HepG2 (cell line): Measurements from ENCODE around the gene KXD1. TPM values are rescaled to one million over a fixed set of nuclear protein-coding genes. Genes with fewer than 3 reads are reported as not detected.

Experiments
- ARNT2 ChIP-seq: sonication (generic); formaldehyde crosslinking; IDR thresholded peaks from 2 replicates; pipeline ENCODE4 v1.8.0; 2022; ENCODE audit warnings: mild to moderate bottlenecking, low read depth, missing genetic modification reagents, moderate library complexity
- FIP1L1 ChIP-seq: fragments of 200-400 bp; formaldehyde crosslinking; IDR thresholded peaks from 2 replicates; pipeline ENCODE4 v1.6.1; 2018; ENCODE audit warnings: low read depth, mild to moderate bottlenecking, low read length, moderate library complexity, borderline replicate concordance; ENCODE audit not compliant: insufficient read depth
- HNRNPK ChIP-seq: fragments of 200-400 bp; formaldehyde crosslinking; IDR thresholded peaks from 2 replicates; pipeline ENCODE4 v1.6.1; 2018; ENCODE audit warnings: low read length, low read depth, moderate library complexity, mild to moderate bottlenecking; ENCODE audit not compliant: poor library complexity, severe bottlenecking
- KAT8 ChIP-seq: IDR thresholded peaks from 2 replicates; pipeline ENCODE4 v1.6.1; 2016; ENCODE audit warnings: missing genetic modification reagents, missing compliant biosample characterization
- MED8 ChIP-seq: sonication (generic); formaldehyde crosslinking; IDR thresholded peaks from 2 replicates; pipeline ENCODE4 v1.8.1; 2023; ENCODE audit warnings: mild to moderate bottlenecking, missing genetic modification reagents; ENCODE audit not compliant: insufficient replicate concordance
- MXI1 ChIP-seq: IDR thresholded peaks from 3 replicates; pipeline ENCODE4 v1.6.1; 2012; ENCODE audit warnings: low read depth, low read length, inconsistent platforms, borderline replicate concordance
- RELA ChIP-seq: sonication (generic); formaldehyde crosslinking; IDR thresholded peaks from 2 replicates; pipeline ENCODE4 v1.4.0; 2020; ENCODE audit warnings: missing genetic modification reagents
- TFAP4 ChIP-seq: sonication (generic); IDR thresholded peaks from 2 replicates; pipeline ENCODE4 v1.6.1; 2016; ENCODE audit warnings: low read depth, borderline replicate concordance
- ZBTB7B ChIP-seq: sonication (generic); formaldehyde crosslinking; IDR thresholded peaks from 2 replicates; pipeline ENCODE4 v1.4.0; 2020; ENCODE audit warnings: missing genetic modification reagents
- ZC3H4 ChIP-seq: sonication (generic); formaldehyde crosslinking; IDR thresholded peaks from 2 replicates; pipeline ENCODE4 v1.4.0; 2020; ENCODE audit warnings: missing genetic modification reagents, borderline replicate concordance
- ZFP36L2 ChIP-seq: sonication (generic); formaldehyde crosslinking; IDR thresholded peaks from 2 replicates; pipeline ENCODE4 v1.4.0; 2020; ENCODE audit warnings: missing genetic modification reagents
- ZNF235 ChIP-seq: sonication (generic); formaldehyde crosslinking; IDR thresholded peaks from 2 replicates; pipeline ENCODE4 v1.8.1; 2023; ENCODE audit warnings: mild to moderate bottlenecking, missing genetic modification reagents, borderline replicate concordance
- ZNF276 ChIP-seq: sonication (generic); formaldehyde crosslinking; IDR thresholded peaks from 2 replicates; pipeline ENCODE4 v1.4.0; 2020; ENCODE audit warnings: mild to moderate bottlenecking, low read depth, missing genetic modification reagents
- ZNF329 ChIP-seq: sonication (generic); formaldehyde crosslinking; IDR thresholded peaks from 2 replicates; pipeline ENCODE4 v1.9.0; 2021; ENCODE audit warnings: low read depth, mild to moderate bottlenecking, missing genetic modification reagents
- ZNF382 ChIP-seq: sonication (generic); formaldehyde crosslinking; IDR thresholded peaks from 2 replicates; pipeline ENCODE4 v1.5.0; 2020; ENCODE audit warnings: missing genetic modification reagents, mild to moderate bottlenecking, borderline replicate concordance
- polyA plus RNA-seq, 8 experiments: library from polyadenylated mRNA; depleted of rRNA in 3 of 8; stranded (reverse) in 7 of 8; unstranded in 1 of 8; fragments of >200 nt; fragmentation: Illumina TruSeq in 4 of 8; extraction: Trizol in 4 of 8; gene quantifications; 2 replicates each; pipeline versions ENCODE4 v1.2.1 to v1.2.3, GENCODE V29; 2011 to 2016; ENCODE audit warnings: low read depth in 4 of 8, missing spikeins in 1 of 8, mixed read lengths in 1 of 8; ENCODE audit not compliant: insufficient read depth in 1 of 8
- total RNA-seq, 5 experiments: library from RNA; depleted of rRNA; stranded (reverse); fragments of >200 nt; fragmentation: Illumina TruSeq; extraction: Trizol; gene quantifications; 2 replicates each; pipeline ENCODE4 v1.2.3, GENCODE V29; 2016; ENCODE audit warnings: low read depth in 1 of 5
- TF ChIP-seq, protein P1 (sequence below): sonication (generic); formaldehyde crosslinking; IDR thresholded peaks from 2 replicates; pipeline ENCODE4 v1.8.1; 2023; ENCODE audit warnings: mild to moderate bottlenecking, inconsistent platforms, moderate library complexity, missing genetic modification reagents, borderline replicate concordance
- TF ChIP-seq, protein P2 (sequence below): sonication (generic); formaldehyde crosslinking; IDR thresholded peaks from 2 replicates; pipeline ENCODE4 v1.8.1; 2023; ENCODE audit warnings: missing genetic modification reagents, inconsistent platforms, borderline replicate concordance
- TF ChIP-seq, protein P3 (sequence below): sonication (generic); formaldehyde crosslinking; IDR thresholded peaks from 2 replicates; pipeline ENCODE4; 2020; ENCODE audit warnings: missing genetic modification reagents, mild to moderate bottlenecking, borderline replicate concordance

Gene KXD1
- total and polyA plus RNA-seq, 2 of the 13 experiments (the other 11 are each of a cell fraction or from before 2014, with no cell fraction given), result 44.6 to 143 TPM

DNA sequence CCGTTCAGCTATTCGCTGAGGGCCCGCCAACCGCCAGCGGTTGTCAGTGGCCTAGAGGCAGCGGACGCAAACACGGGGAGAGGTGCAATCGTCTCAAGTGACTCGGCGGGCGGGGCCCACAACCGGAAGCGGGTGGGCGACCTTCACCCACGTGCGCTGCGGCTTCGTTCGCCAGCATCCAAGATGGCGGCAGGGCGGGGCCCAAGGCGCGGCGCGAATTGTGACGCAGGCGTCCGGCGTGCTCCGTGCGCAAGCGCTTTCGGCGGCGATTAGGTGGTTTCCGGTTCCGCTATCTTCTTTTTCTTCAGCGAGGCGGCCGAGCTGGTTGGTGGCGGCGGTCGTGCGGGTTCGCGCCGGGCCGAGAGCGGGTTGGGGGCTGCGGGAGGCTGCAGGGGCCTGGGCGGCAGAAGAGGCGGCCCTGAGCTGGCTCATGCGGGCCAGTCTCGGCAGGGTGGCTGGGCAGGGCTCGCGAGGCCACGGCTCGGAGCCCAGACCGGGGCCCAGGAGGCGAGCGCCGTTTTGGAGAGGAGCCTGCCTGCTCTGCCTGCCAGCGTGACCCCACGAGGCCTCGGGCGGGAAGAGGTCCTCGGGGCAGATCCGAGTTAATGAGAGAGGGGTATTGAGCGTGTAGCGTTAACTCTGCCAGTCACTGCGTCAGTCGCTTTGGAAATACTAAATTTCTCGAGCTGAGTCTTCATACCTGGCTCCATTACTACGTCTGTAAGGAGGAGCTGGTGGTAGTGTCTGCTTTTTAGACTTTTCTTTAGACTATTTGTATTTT lies 14.1 kb downstream of the KXD1 start, which contains the start of gene UBA52 (continued):
- TF ChIP-seq HNRNPK, result peak; percentile 34
- peak; percentile 92; the same call in 1 of the 2 replicates for TF ChIP-seq ZNF276 (CRISPR knock-in tag)
- TF ChIP-seq, protein P1, sequence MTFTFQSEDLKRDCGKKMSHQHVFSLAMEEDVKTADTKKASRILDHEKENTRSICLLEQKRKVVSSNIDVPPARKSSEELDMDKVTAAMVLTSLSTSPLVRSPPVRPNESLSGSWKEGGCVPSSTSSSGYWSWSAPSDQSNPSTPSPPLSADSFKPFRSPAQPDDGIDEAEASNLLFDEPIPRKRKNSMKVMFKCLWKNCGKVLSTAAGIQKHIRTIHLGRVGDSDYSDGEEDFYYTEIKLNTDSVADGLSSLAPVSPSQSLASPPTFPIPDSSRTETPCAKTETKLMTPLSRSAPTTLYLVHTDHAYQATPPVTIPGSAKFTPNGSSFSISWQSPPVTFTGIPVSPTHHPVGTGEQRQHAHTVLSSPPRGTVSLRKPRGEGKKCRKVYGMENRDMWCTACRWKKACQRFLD (CRISPR knock-in tag), result peak; percentile 64; the same call in 1 of the 2 replicates
- peak; percentile 65; the same call in 1 of the 2 replicates for TF ChIP-seq TFAP4
- TF ChIP-seq, protein P2, sequence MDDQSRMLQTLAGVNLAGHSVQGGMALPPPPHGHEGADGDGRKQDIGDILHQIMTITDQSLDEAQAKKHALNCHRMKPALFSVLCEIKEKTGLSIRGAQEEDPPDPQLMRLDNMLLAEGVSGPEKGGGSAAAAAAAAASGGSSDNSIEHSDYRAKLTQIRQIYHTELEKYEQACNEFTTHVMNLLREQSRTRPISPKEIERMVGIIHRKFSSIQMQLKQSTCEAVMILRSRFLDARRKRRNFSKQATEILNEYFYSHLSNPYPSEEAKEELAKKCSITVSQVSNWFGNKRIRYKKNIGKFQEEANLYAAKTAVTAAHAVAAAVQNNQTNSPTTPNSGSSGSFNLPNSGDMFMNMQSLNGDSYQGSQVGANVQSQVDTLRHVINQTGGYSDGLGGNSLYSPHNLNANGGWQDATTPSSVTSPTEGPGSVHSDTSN (CRISPR knock-in tag), result no peak
- peak; percentile 97 for TF ChIP-seq KAT8 (CRISPR knock-in tag)
- TF ChIP-seq ZBTB7B (CRISPR knock-in tag), result peak; percentile 84
- no peak for TF ChIP-seq ZNF382 (CRISPR knock-in tag)
- TF ChIP-seq ZFP36L2 (CRISPR knock-in tag), result no peak
- TF ChIP-seq ZNF235, result no peak
- TF ChIP-seq RELA, result 0 out of 2 replicates have a peak, but pooled peaks have one; percentile 61
- TF ChIP-seq ARNT2 (CRISPR knock-in tag), result peak; percentile 92
- TF ChIP-seq, protein P3, sequence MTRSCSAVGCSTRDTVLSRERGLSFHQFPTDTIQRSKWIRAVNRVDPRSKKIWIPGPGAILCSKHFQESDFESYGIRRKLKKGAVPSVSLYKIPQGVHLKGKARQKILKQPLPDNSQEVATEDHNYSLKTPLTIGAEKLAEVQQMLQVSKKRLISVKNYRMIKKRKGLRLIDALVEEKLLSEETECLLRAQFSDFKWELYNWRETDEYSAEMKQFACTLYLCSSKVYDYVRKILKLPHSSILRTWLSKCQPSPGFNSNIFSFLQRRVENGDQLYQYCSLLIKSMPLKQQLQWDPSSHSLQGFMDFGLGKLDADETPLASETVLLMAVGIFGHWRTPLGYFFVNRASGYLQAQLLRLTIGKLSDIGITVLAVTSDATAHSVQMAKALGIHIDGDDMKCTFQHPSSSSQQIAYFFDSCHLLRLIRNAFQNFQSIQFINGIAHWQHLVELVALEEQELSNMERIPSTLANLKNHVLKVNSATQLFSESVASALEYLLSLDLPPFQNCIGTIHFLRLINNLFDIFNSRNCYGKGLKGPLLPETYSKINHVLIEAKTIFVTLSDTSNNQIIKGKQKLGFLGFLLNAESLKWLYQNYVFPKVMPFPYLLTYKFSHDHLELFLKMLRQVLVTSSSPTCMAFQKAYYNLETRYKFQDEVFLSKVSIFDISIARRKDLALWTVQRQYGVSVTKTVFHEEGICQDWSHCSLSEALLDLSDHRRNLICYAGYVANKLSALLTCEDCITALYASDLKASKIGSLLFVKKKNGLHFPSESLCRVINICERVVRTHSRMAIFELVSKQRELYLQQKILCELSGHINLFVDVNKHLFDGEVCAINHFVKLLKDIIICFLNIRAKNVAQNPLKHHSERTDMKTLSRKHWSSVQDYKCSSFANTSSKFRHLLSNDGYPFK, result peak; percentile 90
- peak; percentile 99 for TF ChIP-seq MXI1
- no peak for TF ChIP-seq FIP1L1
- TF ChIP-seq ZNF329, result peak; percentile 41
- peak; percentile 60 for TF ChIP-seq MED8 (CRISPR knock-in tag)
- no peak; the same call in 1 of the 2 replicates for TF ChIP-seq ZC3H4 (CRISPR knock-in tag)
